Measurements from ENCODE around the gene EPHA6. TPM values are rescaled to one million over a fixed set of nuclear protein-coding genes. Genes with fewer than 3 reads are reported as not detected.
A peak's percentile ranks its signal among the peaks of the same experiment; 100 is the strongest.
"Not testable (repeated sequence)": the region's sequence is repeated elsewhere in the genome, so short reads cannot be mapped to it uniquely, and the experiment has no call there.

Gene EPHA6
- total and polyA plus RNA-seq, 10 of the 15 experiments (the other 5 are each of a cell fraction or from before 2014, with no cell fraction given): not detected

GRCh38 chr3:97613139-97613538 lies 798.7 kb downstream of the EPHA6 start:
- Histone ChIP-seq H3K9ac (ENCODE audit: control insufficient read depth, insufficient read depth, low read length) (no peak overlapping the region), H3K27me3 (replicated peaks in 1 of 2; ENCODE audit: control insufficient read depth in 2 of 2, insufficient read depth in 2 of 2, low read length in 1 of 2) (no peaks in the 10 kb centered on the region), H4K20me1 (ENCODE audit: control insufficient read depth, insufficient read depth) (no peaks in the 10 kb centered on the region), H3K79me2 (ENCODE audit: control insufficient read depth, insufficient read depth, low read length) (no peaks in the 10 kb centered on the region), H3K9me3 (replicated peaks; ENCODE audit: control insufficient read depth, insufficient read depth, low read length) (no peaks in the 10 kb centered on the region), H3K4me2 (ENCODE audit: control insufficient read depth, insufficient read depth) (no peak overlapping the region), H3K27ac (ENCODE audit: control insufficient read depth, insufficient read depth) (no peak overlapping the region), H3K36me3 (ENCODE audit: control insufficient read depth in 2 of 2, insufficient read depth in 2 of 2, low read length in 1 of 2) (no peaks in the 10 kb centered on the region), H3K4me3 (no peak overlapping the region), H2AFZ (ENCODE audit: control insufficient read depth, low read depth, low read length) (no peak overlapping the region), H3K4me1 (ENCODE audit: control insufficient read depth, insufficient read depth, low read length) (no peaks in the 10 kb centered on the region)
- SMC1A ChIA-PET (ENCODE audit: uncharacterized antibody, unreplicated experiment): no interaction called here
- no TSS peak for BruUV-seq (replicated peaks)
- RAD21 ChIA-PET (ENCODE audit: unreplicated experiment): no interaction called here
- FAIRE-seq (no peak), ATAC-seq (peak; percentile 31; the same call in 2 of the 3 replicates), DNase-seq (ENCODE audit: low read depth, low spot score) (no peak)
- 3% methylated on average over 2 of the region's 2 CpGs for WGBS (ENCODE audit: insufficient coverage, insufficient replicate concordance, low lambda C conversion rate, missing lambda C conversion rate)
- no peak for TF ChIP-seq SREBF1 (IDR thresholded peaks at IDR 0.05; ENCODE audit: low read length)
- TF ChIP-seq EZH2 (IDR thresholded peaks at IDR 0.05; ENCODE audit: borderline replicate concordance, control insufficient read depth, low read depth, low read length): no peak
- in situ Hi-C loops (cut with MboI) (no loop called here), intact Hi-C loops (cut with micrococcal nuclease; ENCODE audit: unreplicated experiment) (no loop called here)
- CTCF ChIA-PET: no interaction called here
- POLR2A ChIA-PET: no interaction called here

GRCh38 chr3:97620514-97620913 lies 806.1 kb downstream of the EPHA6 start:
- H2AFZ ChIP-seq (ENCODE audit: control insufficient read depth, low read depth, low read length); H3K9me3 ChIP-seq (replicated peaks; ENCODE audit: control insufficient read depth, insufficient read depth, low read length); H4K20me1 ChIP-seq (ENCODE audit: control insufficient read depth, insufficient read depth); ATAC-seq; H3K27ac ChIP-seq (ENCODE audit: control insufficient read depth, insufficient read depth); FAIRE-seq; POLR2A ChIA-PET; BruUV-seq (replicated peaks); H3K4me3 ChIP-seq; H3K4me1 ChIP-seq (ENCODE audit: control insufficient read depth, insufficient read depth, low read length); in situ Hi-C loops (cut with MboI); H3K27me3 ChIP-seq (replicated peaks in 1 of 2; ENCODE audit: control insufficient read depth in 2 of 2, insufficient read depth in 2 of 2, low read length in 1 of 2); H3K36me3 ChIP-seq (ENCODE audit: control insufficient read depth in 2 of 2, insufficient read depth in 2 of 2, low read length in 1 of 2); CTCF ChIA-PET; intact Hi-C loops (cut with micrococcal nuclease; ENCODE audit: unreplicated experiment); H3K9ac ChIP-seq (ENCODE audit: control insufficient read depth, insufficient read depth, low read length); H3K4me2 ChIP-seq (ENCODE audit: control insufficient read depth, insufficient read depth); H3K79me2 ChIP-seq (ENCODE audit: control insufficient read depth, insufficient read depth, low read length); RAD21 ChIA-PET (ENCODE audit: unreplicated experiment); DNase-seq (ENCODE audit: low read depth, low spot score); SMC1A ChIA-PET (ENCODE audit: uncharacterized antibody, unreplicated experiment): not testable (repeated sequence)
- 0% methylated on average over 1 of the region's 1 CpG for WGBS (ENCODE audit: insufficient coverage, insufficient replicate concordance, low lambda C conversion rate, missing lambda C conversion rate)

Data from GM12878 (cell line).